PC-9 (cell line): ENCODE data around the gene TIGAR. TPM values are rescaled to one million over a fixed set of nuclear protein-coding genes. Genes with fewer than 3 reads are reported as not detected.

ENCODE experiments used
- BruUV-seq: library from RNA; stranded (reverse); fragments of 400-500 nt; replicated peaks from 2 replicates; lab custom pipeline; 2021; lab: Mats Ljungman, UMichigan
- CTCF ChIA-PET: fragments of 300-600 bp; sonication (Branson Sonifier 250); formaldehyde crosslinking; loops from one replicate; lab custom pipeline; 2022; ENCODE audit warnings: antibody characterized with exemption; lab: Charles Lee
- POLR2A ChIA-PET: fragments of 300-600 bp; sonication (Branson Sonifier 250); formaldehyde crosslinking; loops from one replicate; lab custom pipeline; 2022; ENCODE audit warnings: antibody characterized with exemption; ENCODE audit not compliant: unreplicated experiment; lab: Charles Lee
- DNase-seq, 2 experiments: peaks; one replicate each; pipeline versions ENCODE4 v3.0.0 to v3.0.0-alpha.2; 2015 to 2022; ENCODE audit warnings: mixed read lengths in 1 of 2
- H2AFZ ChIP-seq: fragments of 200-600 bp; sonication (generic); 2 replicates; pipeline ENCODE4 v1.8.1; 2017; ENCODE audit warnings: antibody characterized with exemption
- H3F3A ChIP-seq: fragments of 200-600 bp; sonication (generic); 2 replicates; pipeline ENCODE4 v1.8.1; 2017; ENCODE audit warnings: antibody characterized with exemption, mild to moderate bottlenecking, low read depth; ENCODE audit not compliant: insufficient read depth
- H3K27ac ChIP-seq: fragments of 200-600 bp; sonication (generic); 2 replicates; pipeline ENCODE4 v1.6.1; 2016; ENCODE audit warnings: mixed run types
- H3K27me3 ChIP-seq: fragments of 200-600 bp; sonication (generic); 2 replicates; pipeline ENCODE4 v1.6.1; 2016; ENCODE audit warnings: low read depth, mixed run types; ENCODE audit not compliant: insufficient read depth
- H3K36me3 ChIP-seq: fragments of 200-600 bp; sonication (generic); 2 replicates; pipeline ENCODE4 v1.6.1; 2016; ENCODE audit warnings: low read depth, mixed run types
- H3K4me1 ChIP-seq: fragments of 200-600 bp; sonication (generic); replicated peaks from 2 replicates; pipeline ENCODE4 v1.6.1; 2016; ENCODE audit warnings: mixed run types; ENCODE audit not compliant: insufficient read depth
- H3K4me2 ChIP-seq: fragments of 200-600 bp; sonication (generic); 2 replicates; pipeline ENCODE4 v1.6.1; 2017; ENCODE audit warnings: mixed run types
- H3K4me3 ChIP-seq: fragments of 200-600 bp; sonication (generic); 2 replicates; pipeline ENCODE4 v1.6.1; 2016; ENCODE audit warnings: mixed run types
- H3K79me2 ChIP-seq: fragments of 200-600 bp; sonication (generic); 2 replicates; pipeline ENCODE4 v1.6.1; 2017; ENCODE audit warnings: low read depth, mixed run types
- H3K9me2 ChIP-seq: fragments of 200-600 bp; sonication (generic); 2 replicates; pipeline ENCODE4 v1.8.1; 2017; ENCODE audit warnings: mild to moderate bottlenecking; ENCODE audit not compliant: insufficient read depth
- H3K9me3 ChIP-seq: fragments of 200-600 bp; sonication (generic); 2 replicates; pipeline ENCODE4 v1.8.1; 2016; ENCODE audit warnings: low read depth; ENCODE audit not compliant: insufficient read depth
- H4K20me1 ChIP-seq: fragments of 200-600 bp; sonication (generic); 2 replicates; pipeline ENCODE4 v1.8.1; 2017; ENCODE audit not compliant: insufficient read depth
- CTCF ChIP-seq: fragments of 200-600 bp; sonication (generic); conservative IDR thresholded peaks from 2 replicates; pipeline ENCODE4 v1.6.1; 2017; ENCODE audit warnings: mixed run types, antibody characterized with exemption, mild to moderate bottlenecking, moderate library complexity
- EZH2 ChIP-seq: fragments of 200-600 bp; sonication (generic); IDR thresholded peaks from 2 replicates; pipeline ENCODE4 v1.8.0; 2017; ENCODE audit warnings: antibody characterized with exemption, low read depth
- intact Hi-C: fragments of 100-400 bp; cut with micrococcal nuclease; formaldehyde crosslinking; loops from one replicate; pipeline ENCODE4 v1.10.0; 2022; ENCODE audit not compliant: unreplicated experiment
- total RNA-seq: library from RNA; stranded (reverse); gene quantifications from 2 replicates; pipeline ENCODE4 v1.2.3, GENCODE V29; 2021

Gene TIGAR
- total RNA-seq, 1 experiment from 2014 or later: 13.2 TPM

- ChIA-PET CTCF (no interaction called here), POLR2A (no interaction called here)
- no peak for DNase-seq
- Histone ChIP-seq H3K27me3 (peaks cover 88% of the 10 kb centered on the region), H3K4me2 (no peak overlapping the region), H3K4me1 (no peaks in the 10 kb centered on the region), H4K20me1 (no peaks in the 10 kb centered on the region), H3K9me2 (no peaks in the 10 kb centered on the region), H3K27ac (no peak overlapping the region), H3K9me3 (no peaks in the 10 kb centered on the region), H3K4me3 (no peak overlapping the region), H2AFZ (no peak overlapping the region), H3F3A (no peaks in the 10 kb centered on the region), H3K36me3 (no peaks in the 10 kb centered on the region), H3K79me2 (no peaks in the 10 kb centered on the region)
- TF ChIP-seq EZH2 (no peak), CTCF (no peak)
- BruUV-seq: no TSS peak
- intact Hi-C loops: loop anchor here (10.0 kb wide), 3 partner anchors 470 to 1200 kb away; partner anchors contain the start of gene TSPAN9
Observed at GRCh38 chr12:4274396-4275015, 46.5 kb upstream of the TIGAR start.

GRCh38 chr12:4275016-4275869 lies 45.8 kb upstream of the TIGAR start:
- intact Hi-C loops: loop anchor here (10.0 kb wide), 3 partner anchors 470 to 1200 kb away; partner anchors contain the start of gene TSPAN9
- H3K36me3 ChIP-seq: no peaks in the 10 kb centered on the region
- no peaks in the 10 kb centered on the region for H3K9me2 ChIP-seq
- H3K4me1 ChIP-seq: no peaks in the 10 kb centered on the region
- H3K9me3 ChIP-seq: no peaks in the 10 kb centered on the region
- H3K4me2 ChIP-seq: no peak overlapping the region
- no peak for DNase-seq
- no TSS peak for BruUV-seq
- H2AFZ ChIP-seq: no peak overlapping the region
- H3F3A ChIP-seq: no peaks in the 10 kb centered on the region
- ChIA-PET CTCF (interaction anchor here (1.8 kb wide), 2 partner anchors 8 to 389 kb away, joined by 12 to 19 read pairs; no protein-coding TSS in a partner anchor), POLR2A (no interaction called here)
- H3K27me3 ChIP-seq: peaks cover 89% of the 10 kb centered on the region
- H4K20me1 ChIP-seq: no peaks in the 10 kb centered on the region
- no peak overlapping the region for H3K4me3 ChIP-seq
- H3K27ac ChIP-seq: no peak overlapping the region
- H3K79me2 ChIP-seq: no peaks in the 10 kb centered on the region
- peak; percentile 43; the same call in 1 of the 2 replicates for TF ChIP-seq EZH2
- no peak for TF ChIP-seq CTCF

GRCh38 chr12:4275870-4276301 lies 45.1 kb upstream of the TIGAR start:
- ChIA-PET POLR2A (no interaction called here), CTCF (interaction anchor here (1.3 to 1.8 kb wide), 4 partner anchors 8 to 1107 kb away, joined by 3 to 19 read pairs (median 13); no protein-coding TSS in a partner anchor)
- Histone ChIP-seq H3F3A (no peaks in the 10 kb centered on the region), H3K27me3 (peaks cover 89% of the 10 kb centered on the region), H3K79me2 (no peaks in the 10 kb centered on the region), H3K9me2 (no peaks in the 10 kb centered on the region), H3K27ac (no peak overlapping the region), H3K4me2 (no peak overlapping the region), H3K4me3 (no peak overlapping the region), H2AFZ (no peak overlapping the region), H3K4me1 (no peaks in the 10 kb centered on the region), H3K9me3 (no peaks in the 10 kb centered on the region), H4K20me1 (no peaks in the 10 kb centered on the region), H3K36me3 (no peaks in the 10 kb centered on the region)
- BruUV-seq: no TSS peak
- intact Hi-C loops: loop anchor here (2.0 to 10.0 kb wide), 5 partner anchors 279 to 1201 kb away; partner anchors contain the start of gene TSPAN9
- no peak for TF ChIP-seq EZH2
- no peak for TF ChIP-seq CTCF
- DNase-seq: no peak
